GM21390 (cell line): ENCODE data around the gene TOMM70.
"Not testable (repeated sequence)": the region's sequence is repeated elsewhere in the genome, so short reads cannot be mapped to it uniquely, and the experiment has no call there.

Source experiments
- ATAC-seq: cut with Tn5 transposase; IDR thresholded peaks from one replicate; pipeline ENCODE4 v1.9.1; 2021; ENCODE audit not compliant: unreplicated experiment

TOMM70 gene

GRCh38 chr3:100329800-100330489, 70.9 kb downstream of the TOMM70 start:
- ATAC-seq = no peak

DNA sequence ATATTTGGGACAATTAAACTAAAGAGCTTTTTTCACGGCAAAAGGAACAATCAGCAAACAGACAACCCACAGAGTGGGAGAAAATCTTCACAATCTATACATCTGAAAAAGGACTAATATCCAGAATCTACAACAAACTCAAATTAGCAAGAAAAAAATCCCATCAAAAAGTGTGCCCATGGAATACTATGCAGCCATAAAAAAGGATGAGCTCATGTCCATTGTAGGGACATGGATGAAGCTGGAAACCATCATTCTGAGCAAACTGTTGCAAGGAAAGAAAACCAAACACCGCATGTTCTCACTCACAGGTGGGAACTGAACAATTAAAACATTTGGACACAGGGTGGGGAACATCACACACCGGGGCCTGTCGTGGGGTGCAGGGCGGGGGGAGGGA, 73.5 kb downstream of the TOMM70 start:
- not testable (repeated sequence) for ATAC-seq

- no peak for ATAC-seq
Measured at GRCh38 chr3:100325827-100326226, 75.1 kb downstream of the TOMM70 start.

DNA sequence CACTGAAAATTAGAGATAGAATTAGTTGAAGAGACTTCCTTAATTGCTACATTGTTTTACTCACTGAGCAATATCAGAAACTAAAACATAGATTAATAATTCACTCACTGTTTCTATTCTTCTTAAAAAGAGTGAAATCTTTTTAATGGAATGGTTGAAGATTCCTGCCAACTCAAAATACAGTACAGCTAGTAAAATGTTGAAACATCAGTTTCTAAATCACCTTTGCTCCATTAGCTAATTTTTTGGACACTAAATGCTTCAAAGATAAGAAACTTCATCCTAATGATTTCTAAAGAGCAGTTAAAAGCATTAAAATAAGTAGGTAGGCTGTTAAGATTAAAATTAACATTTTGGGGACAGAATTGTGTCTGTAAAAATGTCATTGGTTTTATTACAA, 76.8 kb downstream of the TOMM70 start:
- ATAC-seq = no peak

GRCh38 chr3:100319951-100320350, 80.9 kb downstream of the TOMM70 start:
- no peak for ATAC-seq

DNA sequence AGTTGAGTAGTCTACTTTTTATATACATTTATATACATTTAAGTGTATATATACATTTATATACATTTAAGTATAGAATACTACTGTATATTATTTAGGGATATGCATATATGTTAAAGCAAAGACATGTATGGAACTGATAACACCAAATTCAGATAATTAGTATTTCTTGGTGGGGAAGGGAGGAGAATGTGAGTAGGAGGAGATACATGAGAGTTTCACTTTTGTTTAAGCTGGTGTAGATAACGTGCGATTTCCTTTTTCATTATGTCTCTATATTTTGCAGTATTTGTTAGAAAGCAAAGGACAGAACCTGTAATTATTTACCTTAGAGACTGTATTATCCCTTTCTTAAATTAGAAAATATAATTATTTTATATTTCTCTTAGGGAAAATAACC, 83.0 kb downstream of the TOMM70 start:
- peak; percentile 70 for ATAC-seq

- ATAC-seq = peak; percentile 71
Measured at GRCh38 chr3:100316641-100317069, 84.2 kb downstream of the TOMM70 start.
